Activated naive CD8-positive, alpha-beta T cell treated with anti-CD3 and anti-CD28 coated beads, Interleukin-2, amount 50 U/mL, for 24 hours (primary cell): ENCODE data around the gene NR3C2.

Experiments
- ATAC-seq: fragments of 150-1000 bp; cut with Tn5 transposase; one replicate; pipeline ENCODE4 v1.10.0; 2021
- DNase-seq: peaks from one replicate; pipeline ENCODE4 v3.0.0; 2021
- H3K27ac Mint-ChIP-seq: one replicate; pipeline ENCODE4 v1.8.0; 2021; ENCODE audit warnings: mild to moderate bottlenecking, mixed read lengths
- H3K27me3 Mint-ChIP-seq: one replicate; pipeline ENCODE4 v1.8.0; 2021; ENCODE audit warnings: mixed read lengths
- H3K36me3 Mint-ChIP-seq: one replicate; pipeline ENCODE4 v1.8.0; 2021; ENCODE audit warnings: low read depth, mixed read lengths
- H3K4me1 Mint-ChIP-seq: one replicate; pipeline ENCODE4 v1.8.0; 2021; ENCODE audit warnings: mixed read lengths
- H3K4me3 Mint-ChIP-seq: one replicate; pipeline ENCODE4 v1.8.0; 2021; ENCODE audit warnings: mild to moderate bottlenecking, moderate library complexity, mixed read lengths
- H3K9me3 Mint-ChIP-seq: one replicate; pipeline ENCODE4 v1.8.0; 2021; ENCODE audit warnings: mixed read lengths

NR3C2 gene

GRCh38 chr4:148072789-148073188 is 369.4 kb downstream of the NR3C2 start:
- ATAC-seq, result no peak
- Mint-ChIP-seq H3K27me3 (no peaks in the 10 kb centered on the region), H3K4me1 (no peaks in the 10 kb centered on the region), H3K4me3 (no peak overlapping the region), H3K36me3 (peaks cover 53% of the 10 kb centered on the region), H3K9me3 (peaks cover 25% of the 10 kb centered on the region), H3K27ac (no peak overlapping the region)
- no peak for DNase-seq

- ATAC-seq, result no peak
- DNase-seq, result no peak
- H3K36me3 Mint-ChIP-seq, result peaks cover 37% of the 10 kb centered on the region
- peaks cover 21% of the 10 kb centered on the region for H3K9me3 Mint-ChIP-seq
- no peak overlapping the region for H3K27ac Mint-ChIP-seq
- H3K27me3 Mint-ChIP-seq, result no peaks in the 10 kb centered on the region
- no peaks in the 10 kb centered on the region for H3K4me1 Mint-ChIP-seq
- H3K4me3 Mint-ChIP-seq, result no peak overlapping the region
Observed at GRCh38 chr4:148071009-148071408, 371.2 kb downstream of the NR3C2 start.

DNA sequence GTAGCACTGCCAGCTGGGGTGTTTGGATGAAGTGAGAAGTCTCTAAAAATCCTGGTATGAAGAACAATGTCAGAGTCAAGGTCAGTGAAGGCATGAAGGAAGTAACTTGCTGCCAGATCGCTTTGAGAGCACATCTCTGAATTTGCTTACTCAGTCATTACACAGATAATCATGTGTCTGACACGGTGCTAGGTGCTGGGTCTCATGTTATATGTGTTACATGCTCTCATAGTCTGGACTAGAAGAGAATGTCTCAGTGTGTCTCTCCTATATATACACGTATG is 372.4 kb downstream of the NR3C2 start:
- Mint-ChIP-seq H3K9me3 (peaks cover 9% of the 10 kb centered on the region), H3K4me3 (no peak overlapping the region), H3K36me3 (peaks cover 29% of the 10 kb centered on the region), H3K27me3 (no peaks in the 10 kb centered on the region), H3K27ac (no peak overlapping the region), H3K4me1 (no peaks in the 10 kb centered on the region)
- ATAC-seq (no peak), DNase-seq (no peak)

DNA sequence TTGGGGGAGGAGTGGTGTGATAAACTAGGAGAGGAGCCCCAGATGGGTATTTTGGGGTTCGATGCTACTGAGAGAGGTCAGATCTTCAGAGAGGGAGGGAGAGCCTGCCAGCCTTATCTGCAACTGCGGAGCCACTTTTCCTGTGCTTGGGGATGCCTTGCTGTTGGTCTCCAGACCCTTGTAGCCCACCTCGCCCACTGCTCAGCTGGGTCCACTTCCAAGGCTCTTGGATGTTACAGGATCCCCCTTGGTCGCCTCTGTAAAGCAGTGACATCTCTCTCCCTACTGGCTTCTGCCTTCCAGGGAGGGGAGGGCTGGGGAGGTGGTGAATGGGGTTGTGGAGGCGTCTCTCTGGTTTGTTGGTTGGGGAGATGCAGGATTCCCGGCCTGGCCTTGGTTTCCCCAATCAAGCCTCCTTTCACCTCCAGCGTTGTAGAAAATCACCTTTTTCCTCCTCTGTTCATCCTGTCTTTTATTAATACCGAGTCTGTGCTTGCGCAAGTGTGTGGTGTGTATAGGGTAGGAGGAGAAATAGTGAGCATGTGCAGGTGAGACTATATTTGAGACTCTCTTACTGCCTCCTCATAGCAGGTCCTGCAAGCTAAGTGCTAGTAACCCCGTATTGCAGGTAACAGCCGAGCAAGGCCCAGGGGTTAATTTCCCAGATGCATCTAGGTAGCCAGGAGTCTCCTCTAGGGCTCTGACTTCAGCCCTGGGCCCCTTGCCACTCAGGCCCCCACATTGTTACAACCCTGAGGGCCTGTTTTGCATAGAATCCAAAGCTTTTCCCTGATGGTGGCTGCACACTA is 372.9 kb downstream of the NR3C2 start:
- no peaks in the 10 kb centered on the region for H3K4me1 Mint-ChIP-seq
- no peak for DNase-seq
- ATAC-seq, result no peak
- H3K9me3 Mint-ChIP-seq, result peaks cover 5% of the 10 kb centered on the region
- no peak overlapping the region for H3K4me3 Mint-ChIP-seq
- peaks cover 26% of the 10 kb centered on the region for H3K36me3 Mint-ChIP-seq
- no peaks in the 10 kb centered on the region for H3K27me3 Mint-ChIP-seq
- no peak overlapping the region for H3K27ac Mint-ChIP-seq

GRCh38 chr4:148068065-148068911 is 373.9 kb downstream of the NR3C2 start:
- no peak overlapping the region for H3K27ac Mint-ChIP-seq
- no peaks in the 10 kb centered on the region for H3K4me1 Mint-ChIP-seq
- no peaks in the 10 kb centered on the region for H3K27me3 Mint-ChIP-seq
- no peaks in the 10 kb centered on the region for H3K9me3 Mint-ChIP-seq
- ATAC-seq (no peak), DNase-seq (no peak)
- H3K36me3 Mint-ChIP-seq, result peaks cover 18% of the 10 kb centered on the region
- H3K4me3 Mint-ChIP-seq, result no peak overlapping the region

GRCh38 chr4:148067301-148067916 is 374.8 kb downstream of the NR3C2 start:
- Mint-ChIP-seq H3K36me3 (peaks cover 9% of the 10 kb centered on the region), H3K27me3 (no peaks in the 10 kb centered on the region), H3K27ac (no peak overlapping the region), H3K9me3 (no peaks in the 10 kb centered on the region), H3K4me3 (no peak overlapping the region), H3K4me1 (no peaks in the 10 kb centered on the region)
- DNase-seq, result no peak
- ATAC-seq, result no peak

GRCh38 chr4:148065075-148065474 is 377.1 kb downstream of the NR3C2 start:
- no peak overlapping the region for H3K4me3 Mint-ChIP-seq
- DNase-seq (no peak), ATAC-seq (no peak)
- no peaks in the 10 kb centered on the region for H3K9me3 Mint-ChIP-seq
- no peaks in the 10 kb centered on the region for H3K27me3 Mint-ChIP-seq
- peaks cover 19% of the 10 kb centered on the region for H3K4me1 Mint-ChIP-seq
- H3K27ac Mint-ChIP-seq, result no peak overlapping the region
- peaks cover 4% of the 10 kb centered on the region for H3K36me3 Mint-ChIP-seq

DNA sequence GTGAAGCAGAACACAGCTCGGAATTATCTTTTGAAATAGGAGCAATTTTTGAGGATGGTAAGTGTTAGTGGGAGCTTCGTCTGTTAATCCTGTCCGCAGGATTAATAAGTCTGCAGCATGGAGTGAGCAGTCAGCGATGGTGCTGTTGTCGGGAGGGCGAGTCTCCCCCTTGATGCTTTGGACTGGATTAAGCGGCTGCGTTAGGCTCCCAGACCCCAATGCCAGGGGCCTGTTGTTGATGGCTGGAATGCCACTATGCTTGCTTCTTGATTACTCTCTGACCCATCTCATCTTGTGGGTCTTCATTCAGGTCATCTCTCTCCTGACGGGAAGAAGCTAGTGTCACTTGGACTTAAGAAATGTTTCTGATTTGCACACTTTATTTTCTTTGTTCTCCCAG is 377.8 kb downstream of the NR3C2 start:
- no peaks in the 10 kb centered on the region for H3K27me3 Mint-ChIP-seq
- peaks cover 23% of the 10 kb centered on the region for H3K4me1 Mint-ChIP-seq
- no peak overlapping the region for H3K4me3 Mint-ChIP-seq
- H3K27ac Mint-ChIP-seq, result no peak overlapping the region
- no peak for DNase-seq
- H3K36me3 Mint-ChIP-seq, result peaks cover 4% of the 10 kb centered on the region
- ATAC-seq, result no peak
- no peaks in the 10 kb centered on the region for H3K9me3 Mint-ChIP-seq

DNA sequence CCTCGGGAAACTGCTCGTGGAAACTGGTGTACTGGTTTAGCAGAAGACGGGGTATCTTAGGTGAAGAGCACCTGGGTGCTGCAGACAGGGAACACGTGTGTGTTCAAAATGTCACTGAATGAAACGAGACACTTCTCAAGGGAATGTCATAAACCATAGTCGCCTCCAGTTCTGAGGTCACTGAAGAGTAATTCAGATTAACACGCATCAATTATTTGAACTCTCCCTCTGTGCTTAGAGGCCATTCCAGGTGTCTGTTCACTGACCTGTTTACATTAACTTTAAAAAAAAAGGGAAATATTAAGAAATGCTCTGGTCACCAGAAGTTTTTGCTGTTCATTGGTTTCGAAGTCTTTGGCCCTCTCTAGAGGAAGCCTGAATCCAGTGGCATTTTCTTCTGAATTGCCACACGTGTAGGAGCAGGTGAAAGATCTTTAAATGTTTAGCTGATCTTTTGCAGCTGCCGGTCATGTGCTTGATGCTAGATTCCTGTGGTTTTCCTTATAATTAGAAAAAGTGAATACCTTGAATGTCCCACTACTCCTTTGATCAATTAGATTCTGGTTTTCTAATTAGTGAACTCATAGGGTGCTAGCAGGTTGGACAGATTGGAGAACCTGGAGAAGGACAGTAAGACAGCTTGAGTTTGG is 379.8 kb downstream of the NR3C2 start:
- Mint-ChIP-seq H3K9me3 (no peaks in the 10 kb centered on the region), H3K4me1 (peaks cover 43% of the 10 kb centered on the region), H3K27me3 (no peaks in the 10 kb centered on the region), H3K27ac (no peak overlapping the region), H3K36me3 (peaks cover 4% of the 10 kb centered on the region), H3K4me3 (no peak overlapping the region)
- DNase-seq (no peak), ATAC-seq (no peak)

DNA sequence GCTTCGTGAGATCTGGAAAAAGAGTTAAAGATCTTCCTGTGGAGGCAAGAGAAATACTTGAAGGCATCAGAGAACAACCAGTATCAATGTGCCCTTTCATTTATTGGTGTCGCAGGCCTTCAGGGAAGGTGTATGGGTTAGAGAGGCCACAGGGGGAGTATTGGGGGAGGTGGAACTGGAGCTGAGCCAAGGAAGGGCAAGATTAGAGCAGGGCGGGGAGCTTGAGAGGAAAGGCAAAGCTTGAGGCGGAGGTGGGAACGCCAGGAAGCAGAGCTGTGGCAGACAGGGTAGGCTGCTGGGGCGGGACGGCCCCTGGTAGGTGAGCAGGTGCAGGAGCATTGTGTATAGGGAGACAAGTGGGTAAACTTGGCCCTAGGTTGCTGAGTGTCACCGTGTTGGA is 380.4 kb downstream of the NR3C2 start:
- no peaks in the 10 kb centered on the region for H3K9me3 Mint-ChIP-seq
- H3K4me1 Mint-ChIP-seq, result peaks cover 49% of the 10 kb centered on the region
- ATAC-seq, result no peak
- peaks cover 4% of the 10 kb centered on the region for H3K36me3 Mint-ChIP-seq
- no peaks in the 10 kb centered on the region for H3K27me3 Mint-ChIP-seq
- no peak overlapping the region for H3K4me3 Mint-ChIP-seq
- no peak overlapping the region for H3K27ac Mint-ChIP-seq
- no peak for DNase-seq

GRCh38 chr4:148061141-148061481 is 381.1 kb downstream of the NR3C2 start:
- ATAC-seq (no peak), DNase-seq (no peak)
- Mint-ChIP-seq H3K9me3 (no peaks in the 10 kb centered on the region), H3K27me3 (no peaks in the 10 kb centered on the region), H3K36me3 (peaks cover 4% of the 10 kb centered on the region), H3K27ac (peak overlapping the region; percentile 21), H3K4me3 (peak overlapping the region; percentile 82), H3K4me1 (peaks cover 55% of the 10 kb centered on the region)

DNA sequence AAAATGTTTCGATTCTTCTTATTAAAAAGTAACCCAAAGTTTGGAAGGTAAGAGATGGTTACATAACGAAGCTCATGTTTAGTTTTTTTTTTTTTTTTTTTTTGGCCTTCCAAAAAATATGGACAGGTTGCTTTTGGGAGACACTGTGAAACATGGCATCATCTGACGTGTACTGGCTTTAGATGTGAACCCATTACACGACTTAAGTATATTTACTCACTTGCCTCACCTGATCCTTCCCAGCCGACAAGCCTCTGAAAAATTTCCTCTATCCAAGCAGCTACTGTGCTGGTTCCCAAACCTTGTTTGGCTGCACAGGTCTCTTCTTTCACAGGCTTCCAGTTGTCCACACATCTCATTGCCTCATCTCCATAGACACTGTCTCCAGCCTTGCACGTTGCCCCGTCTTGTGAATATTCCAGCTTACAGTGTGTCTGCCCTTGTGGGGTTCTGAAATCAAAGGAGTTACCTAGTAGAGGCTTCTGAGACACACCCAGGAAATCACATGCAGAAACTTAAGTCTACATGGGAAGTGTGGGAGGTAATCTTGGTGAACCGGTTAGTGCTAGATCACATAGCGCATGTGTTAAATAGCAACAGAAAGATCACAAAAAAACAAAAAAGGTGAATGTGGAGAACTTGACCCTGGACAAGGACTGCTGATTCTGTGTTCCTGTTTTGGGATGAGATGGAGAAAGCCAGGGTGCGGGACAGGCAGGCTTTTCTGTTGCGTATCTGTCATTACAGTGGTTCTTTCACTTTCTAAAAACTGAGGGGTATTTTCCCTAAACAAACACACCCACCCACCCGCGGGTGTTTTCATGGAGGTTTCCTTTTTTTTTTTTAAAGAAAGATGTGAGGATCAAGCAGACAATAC is 381.7 kb downstream of the NR3C2 start:
- no peak for DNase-seq
- ATAC-seq, result no peak
- Mint-ChIP-seq H3K4me1 (peaks cover 61% of the 10 kb centered on the region), H3K4me3 (peak overlapping the region; percentile 82), H3K27me3 (no peaks in the 10 kb centered on the region), H3K9me3 (no peaks in the 10 kb centered on the region), H3K27ac (peak overlapping the region; percentile 79), H3K36me3 (peaks cover 4% of the 10 kb centered on the region)

GRCh38 chr4:148059617-148060180 is 382.5 kb downstream of the NR3C2 start:
- Mint-ChIP-seq H3K27ac (peak overlapping the region; percentile 63), H3K9me3 (no peaks in the 10 kb centered on the region), H3K4me3 (peak overlapping the region; percentile 59), H3K36me3 (no peaks in the 10 kb centered on the region), H3K27me3 (no peaks in the 10 kb centered on the region), H3K4me1 (peaks cover 68% of the 10 kb centered on the region)
- ATAC-seq, result no peak
- no peak for DNase-seq
